Type B pancreatic cell (in vitro differentiated cells): ENCODE results near the gene BPIFB2. TPM values are rescaled to one million over a fixed set of nuclear protein-coding genes. Genes with fewer than 3 reads are reported as not detected.

ENCODE experiments used
- DNase-seq: peaks from one replicate; pipeline ENCODE4 v3.0.0; 2021; ENCODE audit warnings: mixed read lengths; ENCODE audit not compliant: unreplicated experiment; ENCODE audit errors: extremely low spot score
- H3K27ac Mint-ChIP-seq: 2 replicates; pipeline ENCODE4 v1.8.0; 2021; ENCODE audit warnings: mild to moderate bottlenecking, mixed read lengths
- H3K27me3 Mint-ChIP-seq: 2 replicates; pipeline ENCODE4 v1.8.0; 2021; ENCODE audit warnings: mixed read lengths
- H3K36me3 Mint-ChIP-seq: 2 replicates; pipeline ENCODE4 v1.8.0; 2021; ENCODE audit warnings: mixed read lengths
- H3K4me1 Mint-ChIP-seq: one replicate; pipeline ENCODE4 v1.8.0; 2021; ENCODE audit warnings: mixed read lengths; ENCODE audit not compliant: unreplicated experiment
- H3K4me3 Mint-ChIP-seq: 2 replicates; pipeline ENCODE4 v1.8.0; 2021; ENCODE audit warnings: mild to moderate bottlenecking, mixed read lengths
- H3K9me3 Mint-ChIP-seq: 2 replicates; pipeline ENCODE4 v1.8.0; 2021; ENCODE audit warnings: mixed read lengths
- CTCF ChIP-seq: fragments of 200-600 bp; sonication (generic); conservative IDR thresholded peaks from 2 replicates; pipeline ENCODE4 v1.5.0; 2021; ENCODE audit warnings: antibody characterized with exemption, mild to moderate bottlenecking
- total RNA-seq: library from RNA; stranded (reverse); gene quantifications from 2 replicates; pipeline ENCODE4 v1.2.1, GENCODE V29; 2021; ENCODE audit warnings: low replicate concordance

Gene BPIFB2
- total RNA-seq, 1 donor from 2014 or later = 0.22 TPM

- DNase-seq = no peak
- H3K4me1 Mint-ChIP-seq = no peaks in the 10 kb centered on the region
- no peak within 1 kb of the TSS for H3K4me3 Mint-ChIP-seq
- no peaks in the 10 kb centered on the region for H3K36me3 Mint-ChIP-seq
- peaks cover 18% of the 10 kb centered on the region for H3K27me3 Mint-ChIP-seq
- TF ChIP-seq CTCF = no peak
- H3K27ac Mint-ChIP-seq = no peak within 1 kb of the TSS
- no peaks in the 10 kb centered on the region for H3K9me3 Mint-ChIP-seq
Measured at GRCh38 chr20:33053291-33054106, 46.0 kb downstream of the BPIFB2 start, which contains the start of gene BPIFB3. TSS of gene BPIFB3 (plus strand) at chr20:33053903. CDS start at chr20:33055436, 1,533 bp downstream.

DNA sequence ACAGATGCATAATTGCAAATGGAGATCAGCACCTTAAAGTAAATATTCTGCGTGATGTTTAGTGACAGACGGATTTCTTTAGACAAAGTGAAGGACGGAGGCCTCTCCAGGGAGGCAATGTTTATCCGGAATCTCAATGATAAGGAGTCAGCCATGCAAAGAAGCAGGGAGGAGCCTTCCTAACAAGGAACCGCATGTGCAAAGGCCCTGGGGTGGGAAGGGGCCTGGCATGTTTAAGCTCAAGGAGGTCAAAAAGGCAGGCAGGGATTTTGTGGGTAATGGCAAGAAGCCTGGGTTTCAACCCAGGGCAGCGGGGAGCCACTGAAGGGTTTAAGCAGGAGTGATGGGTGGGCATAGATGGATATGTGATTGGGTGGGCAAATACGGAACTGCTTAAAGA is 46.9 kb downstream of the BPIFB2 start:
- H3K27ac Mint-ChIP-seq = no peak overlapping the region

GRCh38 chr20:33054791-33055190 is 47.3 kb downstream of the BPIFB2 start:
- H3K27me3 Mint-ChIP-seq = peaks cover 18% of the 10 kb centered on the region
- H3K27ac Mint-ChIP-seq = no peak overlapping the region
- no peak for TF ChIP-seq CTCF
- no peaks in the 10 kb centered on the region for H3K9me3 Mint-ChIP-seq
- H3K4me1 Mint-ChIP-seq = no peaks in the 10 kb centered on the region
- no peak for DNase-seq
- no peak overlapping the region for H3K4me3 Mint-ChIP-seq
- H3K36me3 Mint-ChIP-seq = no peaks in the 10 kb centered on the region

More for the DNA sequence above, 46.9 kb downstream of the BPIFB2 start:
- Mint-ChIP-seq H3K4me3 (no peak overlapping the region), H3K27me3 (peaks cover 18% of the 10 kb centered on the region), H3K36me3 (no peaks in the 10 kb centered on the region), H3K4me1 (no peaks in the 10 kb centered on the region), H3K9me3 (no peaks in the 10 kb centered on the region)
- no peak for DNase-seq
- TF ChIP-seq CTCF = no peak

- Mint-ChIP-seq H3K27ac (no peak overlapping the region), H3K4me1 (no peaks in the 10 kb centered on the region), H3K9me3 (no peaks in the 10 kb centered on the region), H3K4me3 (no peak overlapping the region), H3K36me3 (no peaks in the 10 kb centered on the region), H3K27me3 (peaks cover 16% of the 10 kb centered on the region)
- no peak for TF ChIP-seq CTCF
- no peak for DNase-seq
Measured at GRCh38 chr20:33059136-33059535, 51.6 kb downstream of the BPIFB2 start.

GRCh38 chr20:33059741-33060390 is 52.4 kb downstream of the BPIFB2 start:
- no peaks in the 10 kb centered on the region for H3K9me3 Mint-ChIP-seq
- no peaks in the 10 kb centered on the region for H3K36me3 Mint-ChIP-seq
- no peak overlapping the region for H3K4me3 Mint-ChIP-seq
- H3K27me3 Mint-ChIP-seq = peaks cover 10% of the 10 kb centered on the region
- no peak overlapping the region for H3K27ac Mint-ChIP-seq
- no peaks in the 10 kb centered on the region for H3K4me1 Mint-ChIP-seq
- no peak for TF ChIP-seq CTCF
- no peak for DNase-seq
